ENCODE results near the gene GALNT9. TPM values are rescaled to one million over a fixed set of nuclear protein-coding genes. Genes with fewer than 3 reads are reported as not detected.

The GALNT9 gene
- polyA plus RNA-seq, 2 of the 4 experiments (the other 2 are of a cell fraction): 0.66 to 2.8 TPM

DNA sequence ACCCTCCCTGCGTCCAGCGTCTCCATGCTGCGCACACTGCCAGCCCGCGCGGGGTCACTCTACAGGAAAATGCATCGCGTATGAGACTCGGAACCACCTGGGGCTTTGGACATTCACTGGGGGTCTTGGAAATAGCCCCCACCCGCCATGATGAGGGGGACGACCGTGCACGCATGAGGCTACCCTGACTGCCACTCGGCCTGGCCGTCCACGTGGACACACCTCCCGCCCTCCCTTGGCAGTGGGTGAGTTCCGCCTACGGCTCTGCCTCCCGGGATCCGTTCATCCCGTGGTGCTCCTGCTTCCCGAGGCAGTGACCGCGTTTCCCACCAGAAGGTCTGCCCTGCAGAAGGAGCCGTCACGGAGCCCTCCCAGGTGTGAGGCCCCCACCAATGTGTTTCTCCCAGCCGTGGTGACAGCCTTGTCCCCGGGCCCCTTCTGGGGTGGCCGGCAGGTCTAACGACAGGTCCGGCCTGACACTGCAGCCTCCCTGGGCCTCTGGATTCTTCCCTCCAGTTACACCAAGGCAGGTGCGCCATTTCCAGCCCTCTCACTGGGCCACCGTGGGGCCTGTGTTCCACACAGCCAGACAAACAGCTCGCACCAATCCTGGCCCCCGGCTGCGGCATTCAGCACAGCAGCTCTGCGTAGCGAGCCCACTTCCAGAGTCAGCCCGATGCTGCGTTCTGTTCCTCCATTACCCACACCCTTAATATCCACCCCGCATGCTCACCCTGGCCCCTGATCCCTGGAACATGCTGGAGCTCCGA lies 11.1 kb upstream of the GALNT9 start (continued):
- TF ChIP-seq, protein P1, sequence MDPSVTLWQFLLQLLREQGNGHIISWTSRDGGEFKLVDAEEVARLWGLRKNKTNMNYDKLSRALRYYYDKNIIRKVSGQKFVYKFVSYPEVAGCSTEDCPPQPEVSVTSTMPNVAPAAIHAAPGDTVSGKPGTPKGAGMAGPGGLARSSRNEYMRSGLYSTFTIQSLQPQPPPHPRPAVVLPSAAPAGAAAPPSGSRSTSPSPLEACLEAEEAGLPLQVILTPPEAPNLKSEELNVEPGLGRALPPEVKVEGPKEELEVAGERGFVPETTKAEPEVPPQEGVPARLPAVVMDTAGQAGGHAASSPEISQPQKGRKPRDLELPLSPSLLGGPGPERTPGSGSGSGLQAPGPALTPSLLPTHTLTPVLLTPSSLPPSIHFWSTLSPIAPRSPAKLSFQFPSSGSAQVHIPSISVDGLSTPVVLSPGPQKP (IDR thresholded peaks at IDR 0.05; ENCODE audit: low read depth, low read length): no peak
- no peak for TF ChIP-seq ESRRA (IDR thresholded peaks at IDR 0.05; ENCODE audit: borderline replicate concordance, low read length)
- TF ChIP-seq, protein P2, sequence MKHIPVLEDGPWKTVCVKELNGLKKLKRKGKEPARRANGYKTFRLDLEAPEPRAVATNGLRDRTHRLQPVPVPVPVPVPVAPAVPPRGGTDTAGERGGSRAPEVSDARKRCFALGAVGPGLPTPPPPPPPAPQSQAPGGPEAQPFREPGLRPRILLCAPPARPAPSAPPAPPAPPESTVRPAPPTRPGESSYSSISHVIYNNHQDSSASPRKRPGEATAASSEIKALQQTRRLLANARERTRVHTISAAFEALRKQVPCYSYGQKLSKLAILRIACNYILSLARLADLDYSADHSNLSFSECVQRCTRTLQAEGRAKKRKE (CRISPR knock-in tag; IDR thresholded peaks at IDR 0.05; ENCODE audit: low read depth): no peak

DNA sequence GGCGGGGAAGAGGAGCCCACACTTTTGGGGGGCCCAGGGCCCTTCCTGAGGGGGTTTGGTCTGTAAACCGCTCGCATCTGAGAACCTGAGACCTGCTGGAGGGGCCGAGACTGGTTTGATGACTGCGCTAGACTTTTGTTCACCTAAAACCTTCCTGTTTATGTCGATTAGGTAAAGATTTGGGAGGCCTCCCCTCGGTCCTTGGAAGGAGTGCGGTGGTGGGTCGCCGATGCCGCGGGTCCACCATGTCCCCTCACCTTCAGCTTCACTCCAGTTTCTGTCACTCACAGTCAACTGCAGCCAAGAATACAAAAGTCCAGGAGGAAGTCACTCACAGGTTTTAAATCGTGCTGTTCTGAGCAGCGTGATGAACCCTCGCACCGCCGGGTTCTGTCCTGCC lies 10.5 kb upstream of the GALNT9 start:
- Histone ChIP-seq H3K4me1 (no peaks in the 10 kb centered on the region), H3K9me3 (no peaks in the 10 kb centered on the region), H3K4me3 (no peak overlapping the region), H3K4me2 (no peak overlapping the region), H3K27ac (no peak overlapping the region)
- POLR2A ChIA-PET: no interaction called here
- TF ChIP-seq, protein P3, sequence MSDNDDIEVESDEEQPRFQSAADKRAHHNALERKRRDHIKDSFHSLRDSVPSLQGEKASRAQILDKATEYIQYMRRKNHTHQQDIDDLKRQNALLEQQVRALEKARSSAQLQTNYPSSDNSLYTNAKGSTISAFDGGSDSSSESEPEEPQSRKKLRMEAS (IDR thresholded peaks at IDR 0.05): no peak
- TF ChIP-seq, protein P4, sequence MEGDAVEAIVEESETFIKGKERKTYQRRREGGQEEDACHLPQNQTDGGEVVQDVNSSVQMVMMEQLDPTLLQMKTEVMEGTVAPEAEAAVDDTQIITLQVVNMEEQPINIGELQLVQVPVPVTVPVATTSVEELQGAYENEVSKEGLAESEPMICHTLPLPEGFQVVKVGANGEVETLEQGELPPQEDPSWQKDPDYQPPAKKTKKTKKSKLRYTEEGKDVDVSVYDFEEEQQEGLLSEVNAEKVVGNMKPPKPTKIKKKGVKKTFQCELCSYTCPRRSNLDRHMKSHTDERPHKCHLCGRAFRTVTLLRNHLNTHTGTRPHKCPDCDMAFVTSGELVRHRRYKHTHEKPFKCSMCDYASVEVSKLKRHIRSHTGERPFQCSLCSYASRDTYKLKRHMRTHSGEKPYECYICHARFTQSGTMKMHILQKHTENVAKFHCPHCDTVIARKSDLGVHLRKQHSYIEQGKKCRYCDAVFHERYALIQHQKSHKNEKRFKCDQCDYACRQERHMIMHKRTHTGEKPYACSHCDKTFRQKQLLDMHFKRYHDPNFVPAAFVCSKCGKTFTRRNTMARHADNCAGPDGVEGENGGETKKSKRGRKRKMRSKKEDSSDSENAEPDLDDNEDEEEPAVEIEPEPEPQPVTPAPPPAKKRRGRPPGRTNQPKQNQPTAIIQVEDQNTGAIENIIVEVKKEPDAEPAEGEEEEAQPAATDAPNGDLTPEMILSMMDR (IDR thresholded peaks at IDR 0.05): no peak
- TF ChIP-seq, protein P5, sequence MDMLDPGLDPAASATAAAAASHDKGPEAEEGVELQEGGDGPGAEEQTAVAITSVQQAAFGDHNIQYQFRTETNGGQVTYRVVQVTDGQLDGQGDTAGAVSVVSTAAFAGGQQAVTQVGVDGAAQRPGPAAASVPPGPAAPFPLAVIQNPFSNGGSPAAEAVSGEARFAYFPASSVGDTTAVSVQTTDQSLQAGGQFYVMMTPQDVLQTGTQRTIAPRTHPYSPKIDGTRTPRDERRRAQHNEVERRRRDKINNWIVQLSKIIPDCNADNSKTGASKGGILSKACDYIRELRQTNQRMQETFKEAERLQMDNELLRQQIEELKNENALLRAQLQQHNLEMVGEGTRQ (IDR thresholded peaks at IDR 0.05): no peak
- no peak for TF ChIP-seq RARB (CRISPR knock-in tag; IDR thresholded peaks at IDR 0.05)
- no peak for TF ChIP-seq ESRRA (IDR thresholded peaks at IDR 0.05; ENCODE audit: borderline replicate concordance, low read length)
- TF ChIP-seq MYC (IDR thresholded peaks at IDR 0.05; ENCODE audit: borderline replicate concordance, low read length): no peak
- CTCF ChIA-PET: interaction anchor here (1.3 kb wide), 2 partner anchors 22 to 66 kb away, joined by 3 read pairs; no protein-coding TSS in a partner anchor
- DNase-seq (ENCODE audit: low read depth in 1 of 2, low spot score in 1 of 2): no peak
- FAIRE-seq: no peak
- no peak for ATAC-seq
- WGBS (ENCODE audit: missing lambda C conversion rate): 45% methylated on average over 17 of the region's 17 CpGs

DNA sequence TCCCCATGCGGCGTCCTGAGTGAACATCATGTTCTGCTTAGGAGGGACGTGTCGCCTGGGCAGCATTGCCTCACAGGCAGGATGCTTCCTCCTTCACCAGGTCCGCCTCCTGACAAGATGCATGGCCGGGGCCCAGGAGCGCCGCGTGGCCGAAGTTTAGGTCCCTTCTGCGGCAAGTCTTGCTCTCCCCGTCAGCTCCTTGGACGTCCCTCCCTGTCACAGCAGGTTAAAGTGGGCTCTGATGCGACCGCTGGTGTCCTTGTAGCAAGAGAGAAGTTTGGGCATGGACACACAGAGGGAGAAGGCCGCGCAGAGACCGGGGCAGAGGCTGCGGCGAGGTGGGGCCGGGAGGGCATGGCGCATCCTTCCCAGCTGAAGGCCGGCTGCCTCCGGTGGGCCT lies 9.4 kb upstream of the GALNT9 start:
- no peak overlapping the region for H3K4me3 ChIP-seq
- WGBS (ENCODE audit: missing lambda C conversion rate): 76% methylated on average over 19 of the region's 24 CpGs
- no peak overlapping the region for H3K4me2 ChIP-seq
- ChIA-PET POLR2A (no interaction called here), CTCF (interaction anchor here (1.3 kb wide), 2 partner anchors 21 to 65 kb away, joined by 3 read pairs; no protein-coding TSS in a partner anchor)
- no peak for FAIRE-seq
- DNase-seq (ENCODE audit: low read depth in 1 of 2, low spot score in 1 of 2): no peak
- TF ChIP-seq BHLHE40 (IDR thresholded peaks at IDR 0.05; ENCODE audit: low read depth, low read length) (no peak), CHD2 (IDR thresholded peaks at IDR 0.05; ENCODE audit: low read length, partially characterized antibody) (no peak), RARB (CRISPR knock-in tag; IDR thresholded peaks at IDR 0.05) (no peak), RAD21 (conservative IDR thresholded peaks at IDR 0.05 in 1 of 2, IDR thresholded peaks at IDR 0.05 in 1 of 2) (no peak), GATA3 (IDR thresholded peaks at IDR 0.05; ENCODE audit: borderline replicate concordance) (no peak), CHD4 (IDR thresholded peaks at IDR 0.05; ENCODE audit: borderline replicate concordance) (no peak)
- TF ChIP-seq, protein P6, sequence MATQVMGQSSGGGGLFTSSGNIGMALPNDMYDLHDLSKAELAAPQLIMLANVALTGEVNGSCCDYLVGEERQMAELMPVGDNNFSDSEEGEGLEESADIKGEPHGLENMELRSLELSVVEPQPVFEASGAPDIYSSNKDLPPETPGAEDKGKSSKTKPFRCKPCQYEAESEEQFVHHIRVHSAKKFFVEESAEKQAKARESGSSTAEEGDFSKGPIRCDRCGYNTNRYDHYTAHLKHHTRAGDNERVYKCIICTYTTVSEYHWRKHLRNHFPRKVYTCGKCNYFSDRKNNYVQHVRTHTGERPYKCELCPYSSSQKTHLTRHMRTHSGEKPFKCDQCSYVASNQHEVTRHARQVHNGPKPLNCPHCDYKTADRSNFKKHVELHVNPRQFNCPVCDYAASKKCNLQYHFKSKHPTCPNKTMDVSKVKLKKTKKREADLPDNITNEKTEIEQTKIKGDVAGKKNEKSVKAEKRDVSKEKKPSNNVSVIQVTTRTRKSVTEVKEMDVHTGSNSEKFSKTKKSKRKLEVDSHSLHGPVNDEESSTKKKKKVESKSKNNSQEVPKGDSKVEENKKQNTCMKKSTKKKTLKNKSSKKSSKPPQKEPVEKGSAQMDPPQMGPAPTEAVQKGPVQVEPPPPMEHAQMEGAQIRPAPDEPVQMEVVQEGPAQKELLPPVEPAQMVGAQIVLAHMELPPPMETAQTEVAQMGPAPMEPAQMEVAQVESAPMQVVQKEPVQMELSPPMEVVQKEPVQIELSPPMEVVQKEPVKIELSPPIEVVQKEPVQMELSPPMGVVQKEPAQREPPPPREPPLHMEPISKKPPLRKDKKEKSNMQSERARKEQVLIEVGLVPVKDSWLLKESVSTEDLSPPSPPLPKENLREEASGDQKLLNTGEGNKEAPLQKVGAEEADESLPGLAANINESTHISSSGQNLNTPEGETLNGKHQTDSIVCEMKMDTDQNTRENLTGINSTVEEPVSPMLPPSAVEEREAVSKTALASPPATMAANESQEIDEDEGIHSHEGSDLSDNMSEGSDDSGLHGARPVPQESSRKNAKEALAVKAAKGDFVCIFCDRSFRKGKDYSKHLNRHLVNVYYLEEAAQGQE (IDR thresholded peaks at IDR 0.05): no peak
- no peaks in the 10 kb centered on the region for H3K4me1 ChIP-seq
- H3K27ac ChIP-seq: no peak overlapping the region
- H3K9me3 ChIP-seq: no peaks in the 10 kb centered on the region
- no peak for ATAC-seq

Data from A549 (cell line).